ENCODE results near the gene EEF2KMT. TPM values are rescaled to one million over a fixed set of nuclear protein-coding genes. Genes with fewer than 3 reads are reported as not detected.
A peak's percentile ranks its signal among the peaks of the same experiment; 100 is the strongest.
"Not testable (repeated sequence)": the region's sequence is repeated elsewhere in the genome, so short reads cannot be mapped to it uniquely, and the experiment has no call there.

EEF2KMT gene
- total RNA-seq: 4.8 TPM
- long read RNA-seq, transcript EEF2KMT-201 (8 exons, 2,390 nt): major isoform, 14 of 37 reads
- long read RNA-seq, transcript EEF2KMT-202 (7 exons, 2,268 nt): minor isoform, 6 of 37 reads
- long read RNA-seq, partial matches to known transcripts: 5 of 37 reads
- long read RNA-seq, other reads (novel, unspliced or antisense): 11 of 37 reads

DNA sequence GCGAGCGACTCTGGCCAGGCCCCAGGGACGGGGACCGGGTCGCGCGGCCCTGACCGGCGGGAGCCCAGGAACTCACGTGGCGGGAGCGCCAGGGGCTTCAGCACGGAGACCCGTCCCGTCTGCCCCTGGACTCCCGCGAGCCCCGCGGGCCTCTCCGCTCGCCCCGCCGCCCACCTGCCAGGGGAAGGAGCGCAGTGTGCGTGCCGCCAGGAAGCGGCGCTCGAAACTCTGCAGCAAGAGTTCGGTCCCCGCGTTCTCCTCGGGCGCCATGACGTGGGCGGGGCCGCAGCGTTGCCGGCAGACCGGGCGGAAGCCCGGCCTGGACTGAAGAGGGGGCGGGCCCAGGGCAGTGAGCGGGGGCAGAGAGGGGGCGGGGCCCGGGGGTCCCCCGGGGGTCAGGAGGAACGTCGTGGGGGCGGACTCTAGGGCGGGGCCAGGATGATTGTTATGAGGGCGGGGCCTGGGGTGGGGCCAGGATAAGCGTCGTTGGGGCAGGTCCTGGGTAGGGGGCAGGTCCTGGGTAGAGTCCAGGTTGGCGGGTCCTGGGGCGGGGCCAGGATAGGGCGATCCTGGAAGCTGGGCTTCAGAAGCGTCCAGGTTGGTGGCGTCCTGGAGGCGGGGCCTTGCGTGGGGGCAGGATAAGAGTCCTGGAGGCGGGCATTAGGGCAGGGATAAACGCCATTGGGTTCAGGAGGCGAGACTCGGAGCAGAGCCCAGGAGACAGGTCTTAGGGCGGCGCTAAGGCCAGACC is at the start of gene EEF2KMT:
TSS of gene EEF2KMT (minus strand) at position 326 of the 751 bp plus-strand sequence. CDS start at position 270, 56 bp downstream.
- ATAC-seq (ENCODE audit: poor library complexity): peak; percentile 100
- peak; percentile 100 for DNase-seq
- intact Hi-C loops (cut with DNase I): not testable (repeated sequence)

GRCh38 chr16:5144621-5144956 is 47.0 kb upstream of the EEF2KMT start:
- DNase-seq; ATAC-seq (ENCODE audit: poor library complexity); intact Hi-C loops (cut with DNase I): not testable (repeated sequence)

DNA sequence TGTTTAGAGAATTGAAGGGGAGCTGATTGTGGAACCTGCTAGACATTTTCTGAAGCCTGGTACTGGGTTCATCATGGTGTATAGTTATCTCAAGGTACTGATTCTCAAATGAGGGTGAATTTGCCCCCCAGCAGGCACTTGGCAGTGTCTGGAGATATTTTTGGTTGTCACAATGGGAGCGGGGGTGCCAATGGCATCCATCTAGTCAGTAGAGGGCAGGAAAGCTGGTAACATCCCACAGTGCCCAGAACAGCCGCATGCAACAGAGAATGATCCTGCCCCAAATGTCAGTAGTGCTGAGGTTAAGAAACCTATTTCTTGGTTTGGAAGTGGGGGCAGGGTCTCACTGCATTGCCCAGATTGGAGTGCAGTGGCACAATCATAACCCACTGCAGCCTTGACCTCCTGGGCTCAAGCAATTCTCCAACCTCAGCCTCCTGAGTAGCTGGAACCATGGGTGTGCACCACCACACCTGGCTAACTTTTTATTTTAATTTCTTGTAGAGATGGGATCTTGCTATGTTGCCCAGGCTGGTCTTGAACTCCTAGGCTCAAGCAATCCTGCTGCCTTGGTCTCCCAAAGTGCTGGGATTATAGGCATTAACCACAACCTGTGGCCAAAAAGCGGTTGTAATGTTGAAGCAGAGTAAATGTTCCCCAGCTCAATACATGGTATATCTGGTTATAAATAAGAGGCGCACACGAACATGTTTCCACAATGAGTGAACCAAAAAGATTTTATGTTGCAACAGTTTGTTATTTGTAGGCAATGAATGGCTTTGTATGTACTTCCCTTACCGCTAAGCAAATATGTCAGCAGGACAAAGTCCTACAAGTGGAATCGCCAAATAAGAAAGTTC is 46.4 kb upstream of the EEF2KMT start:
- DNase-seq (no peak), ATAC-seq (ENCODE audit: poor library complexity) (no peak)
- intact Hi-C loops (cut with DNase I): no loop called here

DNA sequence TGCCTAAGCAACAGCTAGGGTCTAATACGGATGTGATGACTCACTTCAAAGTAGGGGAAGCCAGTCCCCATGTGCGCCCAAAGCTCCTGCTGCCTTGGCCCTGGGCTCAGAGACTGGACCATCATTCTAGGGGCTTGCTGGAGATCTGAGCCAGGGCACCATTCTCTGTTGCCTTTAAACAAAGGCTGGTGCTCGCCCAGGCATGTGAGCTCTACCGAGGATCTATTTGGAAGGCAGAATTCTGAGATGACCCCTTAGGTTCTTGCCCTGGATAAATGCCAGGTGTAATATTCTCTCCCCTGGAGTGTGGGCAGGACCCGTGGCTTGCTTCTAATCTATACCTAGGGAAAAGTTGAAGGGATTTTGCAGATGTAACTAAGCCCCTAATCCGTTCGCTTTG is 42.6 kb upstream of the EEF2KMT start:
- ATAC-seq (ENCODE audit: poor library complexity); intact Hi-C loops (cut with DNase I); DNase-seq: not testable (repeated sequence)

DNA sequence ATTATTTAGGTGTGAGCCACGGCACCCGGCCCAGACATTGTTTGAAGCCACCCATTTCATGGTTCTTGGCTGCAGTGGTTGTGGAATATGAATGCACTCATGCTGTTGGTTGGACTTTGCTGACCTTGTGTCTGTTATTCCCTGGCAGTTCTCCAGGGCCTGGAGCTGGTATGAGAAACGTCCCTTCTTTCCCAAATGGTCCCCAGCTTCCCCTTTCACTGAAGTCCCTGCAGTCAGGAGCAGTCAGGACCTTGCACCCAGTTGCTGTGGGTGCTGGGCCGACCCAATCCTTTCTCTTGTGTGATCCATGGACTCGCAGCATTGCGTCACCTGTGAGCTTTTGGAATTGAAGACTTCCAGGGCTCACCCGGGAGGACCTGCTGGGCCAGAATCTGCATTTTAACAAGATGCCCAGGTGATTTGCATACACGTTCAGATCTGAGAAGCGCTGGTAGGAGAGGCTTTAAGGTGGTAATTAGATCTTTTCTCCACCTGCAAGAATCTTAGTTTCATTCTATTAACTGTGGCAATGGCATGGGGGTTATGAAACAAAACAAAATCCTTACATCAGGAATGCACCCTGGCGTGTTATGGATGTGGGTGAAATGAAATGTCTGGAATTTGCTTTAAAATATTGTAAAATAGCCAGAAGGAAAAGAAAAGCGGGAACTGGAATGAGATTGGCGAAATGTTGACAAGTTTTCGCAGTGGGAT is 37.3 kb upstream of the EEF2KMT start:
- ATAC-seq (ENCODE audit: poor library complexity); intact Hi-C loops (cut with DNase I); DNase-seq: not testable (repeated sequence)

DNA sequence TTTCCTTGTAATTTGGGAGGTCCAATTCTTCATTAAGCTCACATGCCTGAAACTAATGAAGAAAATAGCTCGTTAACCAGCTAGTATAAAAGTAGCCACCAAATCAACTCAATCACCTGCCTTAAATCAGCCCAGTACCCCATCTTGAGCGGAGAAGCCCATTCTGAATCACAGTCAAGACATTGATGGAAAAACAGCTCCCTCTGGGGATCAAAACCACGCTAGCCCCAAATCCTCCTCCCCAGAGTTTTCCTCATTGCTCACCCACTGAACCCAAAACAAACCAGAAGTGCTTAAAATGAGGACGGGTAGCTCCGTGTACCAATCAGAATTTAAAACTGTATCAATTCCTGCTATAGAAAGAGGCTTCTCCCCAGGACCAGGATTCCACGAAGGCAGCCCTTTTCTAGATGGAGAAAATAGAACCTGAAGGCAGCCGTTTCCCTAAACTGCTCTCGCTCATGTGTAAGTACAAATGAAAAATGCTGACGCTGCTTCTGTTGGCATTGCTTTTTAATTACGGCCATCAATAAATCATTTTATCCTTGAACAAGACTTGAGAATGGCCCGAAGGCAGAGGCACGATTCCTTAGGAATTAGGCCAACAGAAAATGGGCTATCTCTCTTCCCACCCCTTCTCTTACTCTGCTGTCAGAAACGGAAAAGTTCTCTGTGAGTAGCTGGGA is 35.5 kb upstream of the EEF2KMT start:
- DNase-seq; intact Hi-C loops (cut with DNase I): not testable (repeated sequence)

DNA sequence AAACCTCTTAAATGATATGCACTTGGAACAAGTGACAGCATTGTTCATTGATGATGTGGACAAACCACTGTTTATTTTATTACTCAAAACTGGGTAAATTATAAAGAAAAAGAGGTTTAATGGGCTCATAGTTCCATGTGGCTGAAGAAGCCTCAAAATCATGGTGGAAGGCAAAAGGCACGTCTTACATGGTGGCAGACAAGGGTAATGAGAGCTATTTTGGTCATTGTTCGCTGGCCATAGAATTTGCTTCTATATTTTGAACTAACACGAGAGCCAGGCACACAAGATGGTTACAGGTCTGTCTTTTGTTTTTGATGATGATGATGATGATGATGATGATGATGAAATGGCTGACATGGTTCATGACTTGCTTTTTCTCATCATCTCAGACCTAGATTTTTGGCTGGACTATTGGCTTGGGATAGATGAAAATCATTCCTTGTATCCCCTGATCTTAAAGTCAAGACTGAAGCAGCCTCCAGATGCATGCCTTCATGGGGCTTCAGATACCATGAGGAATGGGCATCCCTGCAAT is 33.9 kb upstream of the EEF2KMT start:
- intact Hi-C loops (cut with DNase I); ATAC-seq (ENCODE audit: poor library complexity); DNase-seq: not testable (repeated sequence)

More for the DNA sequence above, 35.5 kb upstream of the EEF2KMT start:
- not testable (repeated sequence) for ATAC-seq (ENCODE audit: poor library complexity)

DNA sequence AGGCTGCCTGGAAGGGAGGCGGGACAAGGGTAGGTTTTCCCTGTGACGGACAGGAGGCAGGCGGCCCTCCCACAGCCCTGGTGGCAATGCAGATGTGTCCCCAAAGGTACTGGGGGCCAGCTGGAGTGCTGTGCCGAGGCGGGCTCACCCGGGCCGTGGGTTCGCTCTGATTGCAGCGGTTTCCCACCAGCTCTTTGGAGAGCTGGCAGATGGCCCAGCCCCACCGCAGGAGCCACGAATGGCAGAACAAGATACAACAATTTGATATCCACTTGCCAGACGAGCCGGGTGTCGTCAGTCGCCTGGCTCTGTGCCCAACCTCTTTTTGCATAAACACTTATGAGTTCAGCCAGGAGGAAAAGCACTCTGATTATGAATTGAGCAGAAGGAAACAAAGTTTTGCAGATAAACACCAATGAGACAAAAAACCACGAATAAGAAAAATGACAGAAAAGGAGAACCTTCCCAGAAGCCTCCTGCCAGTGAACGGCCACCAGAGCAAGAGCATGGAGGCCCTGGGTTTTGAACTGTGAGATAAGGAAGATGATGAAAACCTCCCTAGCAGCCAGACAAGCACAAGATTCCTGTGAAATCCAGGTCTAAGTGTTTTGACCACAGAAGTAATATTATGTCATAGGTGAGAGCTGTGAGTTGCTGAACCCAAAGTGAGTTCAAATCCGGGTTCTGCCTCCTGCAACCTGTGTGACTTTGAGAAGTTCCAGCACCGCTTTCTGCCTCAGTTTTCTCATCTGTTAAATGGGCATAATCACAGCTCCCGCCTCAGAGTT is 19.9 kb upstream of the EEF2KMT start:
- ATAC-seq (ENCODE audit: poor library complexity); intact Hi-C loops (cut with DNase I): not testable (repeated sequence)
- peak; percentile 73 for DNase-seq

GRCh38 chr16:5116780-5117295 is 19.2 kb upstream of the EEF2KMT start:
- DNase-seq; intact Hi-C loops (cut with DNase I); ATAC-seq (ENCODE audit: poor library complexity): not testable (repeated sequence)

DNA sequence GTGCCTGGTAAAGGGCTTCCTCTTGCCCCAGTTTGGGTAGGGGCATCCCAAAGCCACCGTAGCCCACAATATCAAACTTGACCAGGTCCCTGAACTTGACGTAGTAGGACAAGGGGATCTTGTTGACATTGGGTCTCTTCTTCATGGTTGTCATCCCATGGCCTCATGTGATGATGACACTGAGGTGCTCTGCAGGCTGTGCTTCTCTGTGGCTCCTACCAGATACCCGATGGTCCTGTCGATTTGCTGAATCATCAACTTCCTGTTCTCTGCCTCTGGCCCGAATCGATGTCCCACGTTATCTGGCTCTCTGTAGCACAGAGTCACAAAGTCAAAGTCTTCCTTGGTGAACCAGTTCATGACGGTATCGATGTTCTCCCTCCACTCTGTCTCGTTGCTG is 13.3 kb upstream of the EEF2KMT start:
- ATAC-seq (ENCODE audit: poor library complexity); DNase-seq; intact Hi-C loops (cut with DNase I): not testable (repeated sequence)

DNA sequence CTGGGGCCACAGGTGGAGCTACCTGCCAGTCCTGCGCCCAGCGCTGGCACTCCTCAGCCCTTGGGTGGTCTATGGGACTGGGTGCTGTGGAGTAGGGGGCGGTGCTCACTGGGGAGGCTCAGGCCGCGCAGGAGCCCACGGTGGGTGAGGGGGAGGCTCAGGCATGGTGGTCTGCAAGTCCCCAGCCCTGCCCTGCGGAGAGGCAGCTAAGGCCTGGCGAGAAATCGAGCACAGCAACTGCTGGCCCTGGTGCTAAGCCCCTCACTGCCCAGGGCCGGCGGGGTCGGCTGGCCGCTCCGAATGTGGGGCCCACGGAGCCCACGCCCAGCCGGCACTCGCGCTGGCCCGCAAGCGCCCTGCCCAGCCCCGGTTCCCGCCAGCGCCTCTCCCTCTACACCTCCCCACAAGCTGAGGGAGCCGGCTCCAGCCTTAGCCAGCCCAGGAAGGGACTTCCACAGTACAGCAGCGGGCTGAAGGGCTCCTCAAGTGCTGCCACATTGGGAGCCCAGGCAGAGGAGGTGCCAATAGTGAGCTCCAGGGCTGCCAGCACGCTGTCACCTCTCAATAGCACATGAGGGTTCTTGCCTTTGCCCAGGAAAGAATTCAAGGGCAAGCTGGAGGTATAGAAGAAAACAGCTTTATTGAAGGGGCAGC is 11.0 kb upstream of the EEF2KMT start:
- ATAC-seq (ENCODE audit: poor library complexity): peak; percentile 83

DNA sequence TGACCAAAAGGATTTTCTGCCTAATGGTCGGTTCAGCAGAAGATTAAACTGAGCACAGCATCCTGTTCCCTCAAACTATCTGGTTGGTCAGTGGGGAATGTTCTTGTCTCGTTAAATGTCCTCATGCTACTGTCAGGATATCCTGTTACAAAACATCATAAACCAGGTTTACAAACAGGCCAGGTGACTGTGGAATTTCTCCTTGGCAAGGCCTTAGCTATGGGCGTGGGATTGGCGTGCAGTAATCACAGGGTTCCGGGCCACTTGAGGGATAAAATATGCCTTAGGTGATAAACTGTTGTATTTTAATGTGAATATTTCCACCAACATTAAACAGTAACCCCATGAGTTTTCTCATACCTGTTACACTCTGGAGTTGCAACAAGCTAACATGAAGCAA is 7.4 kb upstream of the EEF2KMT start:
- ATAC-seq (ENCODE audit: poor library complexity); intact Hi-C loops (cut with DNase I): not testable (repeated sequence)

More for the DNA sequence above, 11.0 kb upstream of the EEF2KMT start:
- intact Hi-C loops (cut with DNase I): no loop called here
- peak; percentile 66 for DNase-seq

DNA sequence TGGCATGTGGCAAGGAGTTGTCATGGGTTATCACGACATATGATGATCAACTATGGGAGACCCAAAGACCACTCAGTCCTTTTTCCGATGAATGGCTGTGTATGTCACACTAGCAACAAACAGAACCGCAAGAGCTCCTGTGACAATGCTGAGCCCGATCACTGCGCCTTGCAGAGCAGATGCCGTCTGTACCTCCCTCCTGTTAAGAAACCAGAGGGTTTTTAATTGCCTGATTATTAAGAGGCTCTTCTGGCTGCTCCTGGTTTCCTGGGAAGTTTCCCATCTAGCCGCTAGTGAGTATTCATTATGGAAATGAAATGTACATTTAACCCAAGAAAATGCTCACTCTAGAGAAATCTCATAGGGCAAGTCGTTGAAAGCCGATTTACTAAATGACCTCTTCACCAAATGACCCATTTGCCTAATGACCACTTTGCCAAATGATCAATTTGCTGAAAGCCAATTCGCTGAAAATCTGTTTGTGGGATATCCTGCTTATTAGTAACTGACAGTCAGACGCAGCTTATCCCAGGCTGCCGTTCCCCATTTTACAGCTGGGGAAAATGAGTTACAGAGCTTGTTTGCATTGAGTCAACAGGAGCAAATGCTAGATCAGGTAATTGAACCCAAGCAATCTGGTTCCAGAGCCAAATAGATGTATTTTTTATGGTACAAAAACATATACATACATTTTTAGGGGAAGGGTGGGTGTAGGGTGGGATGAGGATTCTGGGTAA is 5.9 kb upstream of the EEF2KMT start:
- intact Hi-C loops (cut with DNase I); DNase-seq; ATAC-seq (ENCODE audit: poor library complexity): not testable (repeated sequence)

More for the DNA sequence above, 7.4 kb upstream of the EEF2KMT start:
- not testable (repeated sequence) for DNase-seq

DNA sequence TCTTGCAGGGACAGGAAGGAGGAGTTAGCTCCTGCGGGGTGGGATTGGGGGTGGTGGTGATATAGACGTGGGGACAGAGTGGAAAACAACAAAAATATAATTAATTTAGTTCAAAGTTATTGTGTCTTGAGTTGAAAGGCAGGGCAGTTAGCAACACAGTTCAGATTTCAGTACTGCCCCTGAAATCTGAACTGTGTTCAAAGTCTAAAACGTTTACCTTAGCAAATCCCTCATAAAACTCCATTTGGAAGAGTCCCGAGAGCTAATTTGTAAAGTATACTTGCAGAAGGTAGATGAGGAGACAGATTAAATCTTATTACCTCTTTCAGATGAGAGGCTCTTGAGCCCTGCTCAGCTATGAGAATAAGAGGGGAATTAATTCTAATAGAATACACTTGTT is 1.6 kb upstream of the EEF2KMT start:
- ATAC-seq (ENCODE audit: poor library complexity); DNase-seq; intact Hi-C loops (cut with DNase I): not testable (repeated sequence)
